Gastrocnemius medialis (tissue), 4 donors: ENCODE measurements around the gene BNC2.

Experiments
- CTCF ChIP-seq, 5 experiments: fragments of 450-650 bp in 3 of 5; fragments of 200-600 bp in 2 of 5; sonication (generic) in 2 of 5; IDR thresholded peaks in 4 of 5; conservative IDR thresholded peaks in 1 of 5; 1 replicate in 4 of 5; 2 replicates in 1 of 5; pipeline ENCODE4 v1.5.1; 2016 to 2019; ENCODE audit warnings: antibody characterized with exemption in 5 of 5, mild to moderate bottlenecking in 3 of 5, moderate library complexity in 3 of 5
- POLR2A ChIP-seq, 2 donors: fragments of 450-650 bp; IDR thresholded peaks; one replicate each; pipeline ENCODE4 v1.6.1; 2017; ENCODE audit warnings: antibody characterized with exemption in 2 of 2, mild to moderate bottlenecking in 2 of 2, moderate library complexity in 2 of 2

GRCh38 chr9:16769291-16769690 lies 101.2 kb downstream of the BNC2 start:
- TF ChIP-seq CTCF (IDR thresholded peaks at IDR 0.05 in 4 of 5, conservative IDR thresholded peaks at IDR 0.05 in 1 of 5), result no peak
- TF ChIP-seq POLR2A (IDR thresholded peaks at IDR 0.05), result no peak
